VCaP (cell line): ENCODE results near the gene C9orf40.

Source experiments
- H3K27ac ChIP-seq: fragments of 450-650 bp; 2 replicates; pipeline ENCODE4 v1.5.1; 2017
- TF ChIP-seq, protein P1 (sequence below): fragments of 450-650 bp; conservative IDR thresholded peaks from 2 replicates; pipeline ENCODE4 v1.5.1; 2017; ENCODE audit warnings: mild to moderate bottlenecking, moderate library complexity

C9orf40 gene

GRCh38 chr9:74975538-74975937 is 22.8 kb upstream of the C9orf40 start:
- H3K27ac ChIP-seq, result no peak overlapping the region
- TF ChIP-seq, protein P1, sequence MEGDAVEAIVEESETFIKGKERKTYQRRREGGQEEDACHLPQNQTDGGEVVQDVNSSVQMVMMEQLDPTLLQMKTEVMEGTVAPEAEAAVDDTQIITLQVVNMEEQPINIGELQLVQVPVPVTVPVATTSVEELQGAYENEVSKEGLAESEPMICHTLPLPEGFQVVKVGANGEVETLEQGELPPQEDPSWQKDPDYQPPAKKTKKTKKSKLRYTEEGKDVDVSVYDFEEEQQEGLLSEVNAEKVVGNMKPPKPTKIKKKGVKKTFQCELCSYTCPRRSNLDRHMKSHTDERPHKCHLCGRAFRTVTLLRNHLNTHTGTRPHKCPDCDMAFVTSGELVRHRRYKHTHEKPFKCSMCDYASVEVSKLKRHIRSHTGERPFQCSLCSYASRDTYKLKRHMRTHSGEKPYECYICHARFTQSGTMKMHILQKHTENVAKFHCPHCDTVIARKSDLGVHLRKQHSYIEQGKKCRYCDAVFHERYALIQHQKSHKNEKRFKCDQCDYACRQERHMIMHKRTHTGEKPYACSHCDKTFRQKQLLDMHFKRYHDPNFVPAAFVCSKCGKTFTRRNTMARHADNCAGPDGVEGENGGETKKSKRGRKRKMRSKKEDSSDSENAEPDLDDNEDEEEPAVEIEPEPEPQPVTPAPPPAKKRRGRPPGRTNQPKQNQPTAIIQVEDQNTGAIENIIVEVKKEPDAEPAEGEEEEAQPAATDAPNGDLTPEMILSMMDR, result no peak

DNA sequence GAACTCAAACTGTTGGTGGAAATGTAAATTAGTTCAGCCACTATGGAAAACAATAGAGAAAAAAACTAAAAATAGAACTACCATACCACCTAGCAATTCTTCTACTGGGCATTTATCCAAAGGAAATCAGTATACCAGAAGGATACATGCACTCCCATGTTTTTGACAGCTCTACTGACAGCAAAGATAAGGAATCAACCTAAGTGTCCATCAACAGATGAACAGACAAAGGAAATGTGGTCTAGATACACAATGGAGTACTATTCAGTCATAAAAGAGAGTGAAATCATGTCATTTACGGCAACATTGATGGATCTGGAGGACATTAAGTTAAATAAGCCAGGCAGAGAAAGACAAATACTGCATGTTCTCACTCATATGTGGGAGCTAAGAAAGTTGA is 21.8 kb upstream of the C9orf40 start:
- TF ChIP-seq, protein P1, result no peak
- H3K27ac ChIP-seq, result no peak overlapping the region

DNA sequence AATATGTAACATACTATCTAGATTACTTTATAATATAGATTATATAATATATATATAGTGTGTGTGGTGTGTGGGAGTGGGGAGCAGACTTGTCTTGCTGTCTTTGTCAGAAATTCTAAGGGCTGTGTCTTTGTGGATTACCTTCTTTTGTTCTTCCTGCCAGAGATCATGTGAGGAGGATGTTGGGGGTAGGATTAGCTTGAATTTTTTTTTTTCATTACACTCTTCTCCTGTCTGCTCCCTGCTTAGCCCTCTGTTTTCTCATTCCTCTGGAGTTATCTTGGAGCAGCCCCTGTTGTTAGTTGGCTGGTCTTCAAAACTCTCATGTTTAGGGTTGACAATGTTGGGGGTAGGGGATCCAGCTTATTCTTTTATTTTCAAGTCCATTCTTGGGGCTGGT is 21.0 kb upstream of the C9orf40 start:
- H3K27ac ChIP-seq, result no peak overlapping the region
- TF ChIP-seq, protein P1, result no peak

GRCh38 chr9:74963056-74963455 is 10.3 kb upstream of the C9orf40 start:
- TF ChIP-seq, protein P1, result no peak
- H3K27ac ChIP-seq, result no peak overlapping the region

GRCh38 chr9:74961496-74961895 is 8.8 kb upstream of the C9orf40 start:
- no peak overlapping the region for H3K27ac ChIP-seq
- TF ChIP-seq, protein P1, result no peak

GRCh38 chr9:74960561-74960960 is 7.8 kb upstream of the C9orf40 start:
- no peak overlapping the region for H3K27ac ChIP-seq
- TF ChIP-seq, protein P1, result no peak

DNA sequence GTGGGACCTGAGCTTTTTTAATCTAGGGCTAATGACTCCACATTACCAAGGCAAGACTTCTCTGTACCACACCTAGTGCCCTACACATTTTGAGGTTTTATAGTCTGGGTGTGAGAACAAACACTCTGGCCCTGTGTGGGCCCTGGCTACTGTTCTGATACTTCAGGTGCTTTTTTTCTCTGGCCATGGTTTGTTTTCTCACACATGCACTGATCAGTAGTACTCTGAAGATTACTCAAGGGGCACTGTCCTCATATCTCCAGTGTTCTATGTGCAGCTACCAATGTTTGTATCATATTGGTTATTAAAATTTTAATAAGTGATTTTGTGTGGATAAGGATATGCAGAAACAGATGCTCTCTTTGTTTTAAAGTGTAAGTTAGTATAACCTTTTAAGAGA is 5.9 kb upstream of the C9orf40 start:
- no peak overlapping the region for H3K27ac ChIP-seq
- TF ChIP-seq, protein P1, result peak; percentile 28; the same call in 1 of the 2 replicates
